HG02852 (cell line): Measurements from ENCODE around the gene COLQ.
"Not testable (repeated sequence)": the region's sequence is repeated elsewhere in the genome, so short reads cannot be mapped to it uniquely, and the experiment has no call there.

ENCODE experiments used
- ATAC-seq: cut with Tn5 transposase; IDR thresholded peaks from one replicate; pipeline ENCODE4 v1.9.1; 2021; ENCODE audit warnings: mild to moderate bottlenecking, moderate library complexity; ENCODE audit not compliant: unreplicated experiment

The COLQ gene

DNA sequence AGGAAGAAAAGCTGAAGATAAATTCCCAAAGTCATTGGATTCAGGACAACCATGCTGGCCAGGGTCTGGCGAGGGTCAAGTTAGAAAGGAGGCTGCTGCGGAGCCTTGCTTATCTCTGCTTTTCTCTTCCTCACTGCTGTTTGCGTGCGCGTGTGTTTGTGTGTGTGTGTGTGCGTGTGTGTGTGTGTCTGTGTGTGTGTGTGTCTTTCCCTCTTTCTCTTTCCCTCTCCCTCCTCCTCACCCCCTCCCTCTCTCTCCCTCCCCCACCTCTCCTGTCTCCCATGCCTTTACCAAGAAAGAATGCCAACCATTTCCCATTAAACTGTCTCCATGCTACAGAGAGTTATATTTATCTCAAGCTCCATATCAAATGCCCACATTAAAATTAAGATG, at the start of gene COLQ:
Gene COLQ (minus strand): TSS at position 134 of the 393 bp plus-strand sequence. CDS start 81 bp downstream, at position 53.
- ATAC-seq: no peak

GRCh38 chr3:15563190-15563589, 41.7 kb upstream of the COLQ start:
- no peak for ATAC-seq

DNA sequence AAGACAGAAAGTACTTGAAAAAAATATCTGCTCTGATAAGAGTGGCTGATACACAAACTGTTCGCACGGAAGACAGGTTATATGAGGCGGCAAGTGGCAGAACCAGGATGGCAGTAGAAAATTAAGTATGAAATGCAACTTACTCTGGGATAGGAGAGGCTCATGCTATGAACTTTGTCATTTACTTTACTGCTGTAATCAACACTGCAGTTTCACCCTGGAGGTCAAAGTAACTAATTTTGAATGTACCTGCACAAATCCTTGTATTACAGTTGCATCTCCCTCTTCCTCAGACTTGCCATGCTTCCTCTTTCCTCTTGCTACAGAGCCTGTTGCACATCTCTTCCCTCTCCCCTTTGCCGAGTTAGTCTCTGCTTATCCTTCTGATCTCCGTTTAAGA, 41.1 kb upstream of the COLQ start:
- no peak for ATAC-seq

DNA sequence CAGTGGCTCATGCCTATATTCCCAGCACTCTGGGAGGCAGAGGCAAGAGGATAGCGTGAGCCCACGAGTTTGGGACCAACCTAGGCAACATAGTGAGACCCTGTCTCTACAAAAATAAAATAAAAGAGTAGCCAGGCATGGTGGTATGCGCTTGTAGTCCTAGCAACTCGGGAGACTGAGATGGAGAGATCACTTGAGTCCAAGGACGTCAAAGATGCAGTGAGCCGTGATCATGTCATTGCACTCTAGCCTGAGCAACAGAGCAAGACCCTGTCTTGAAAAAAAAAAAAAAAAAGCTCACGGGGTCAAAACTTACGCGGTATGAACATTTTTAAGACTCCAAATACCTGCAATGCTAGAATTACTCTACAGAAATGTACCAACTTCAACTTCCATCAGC, 37.1 kb upstream of the COLQ start:
- no peak for ATAC-seq

GRCh38 chr3:15557511-15557946, 36.0 kb upstream of the COLQ start:
- peak; percentile 42 for ATAC-seq

DNA sequence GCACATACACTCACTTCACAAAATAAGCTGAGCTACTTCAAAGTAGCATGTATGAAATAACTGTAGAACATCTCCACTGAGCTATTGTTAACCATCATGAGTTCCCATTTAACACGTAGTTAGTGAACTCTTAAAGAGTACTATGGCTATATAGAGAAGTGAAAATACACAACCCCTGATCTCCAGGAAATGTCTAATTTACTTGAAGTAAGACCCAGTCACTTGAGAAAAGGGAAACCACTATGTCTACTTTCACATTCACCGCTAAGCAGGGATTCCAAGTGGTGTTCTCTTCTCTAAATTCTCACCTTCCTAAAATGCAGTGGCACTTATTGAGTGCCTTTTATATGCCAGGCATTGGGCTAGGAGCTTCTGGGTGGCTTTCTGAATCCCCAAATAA, 35.0 kb upstream of the COLQ start:
- ATAC-seq: peak; percentile 95

DNA sequence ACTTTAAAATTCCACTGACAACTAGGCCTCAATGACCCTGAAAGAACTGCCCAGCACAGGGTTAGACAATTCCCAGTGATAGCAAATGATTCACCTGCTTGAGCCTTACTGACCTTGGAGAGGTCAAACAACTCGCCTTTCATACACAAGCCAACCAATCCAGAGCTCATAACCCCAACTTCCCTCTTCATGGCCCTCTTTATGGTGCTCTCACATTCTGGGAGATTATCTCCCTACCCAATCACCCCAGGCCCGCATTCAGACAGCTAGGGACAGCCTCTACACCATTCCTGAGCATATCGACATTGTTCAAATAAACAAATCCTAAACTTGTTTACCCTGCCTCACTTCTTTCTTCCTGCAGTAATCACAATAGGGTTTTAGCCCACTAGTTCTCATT, 32.2 kb upstream of the COLQ start:
- ATAC-seq: no peak

DNA sequence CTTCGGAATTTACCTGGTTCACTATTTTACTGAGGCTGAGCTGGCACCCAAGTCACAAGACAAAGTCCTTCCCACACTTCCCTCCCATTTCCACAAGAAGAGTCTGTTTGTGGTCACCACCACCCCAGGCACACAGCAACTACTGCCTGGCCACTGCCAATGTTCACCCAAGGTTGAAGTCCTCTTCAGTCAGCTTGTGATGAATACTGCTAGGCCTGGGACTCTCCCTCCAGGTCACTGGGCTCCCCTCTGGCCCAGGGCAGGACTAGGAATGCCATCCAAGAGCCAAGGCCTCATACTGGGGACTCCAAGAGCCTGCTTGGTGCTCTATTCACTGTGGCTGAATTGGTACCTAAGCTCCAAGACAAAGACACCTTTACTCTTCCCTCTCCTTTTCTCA, 30.4 kb upstream of the COLQ start:
- no peak for ATAC-seq

GRCh38 chr3:15549846-15550245, 28.3 kb upstream of the COLQ start:
- no peak for ATAC-seq

GRCh38 chr3:15542614-15543013, 21.1 kb upstream of the COLQ start:
- no peak for ATAC-seq

DNA sequence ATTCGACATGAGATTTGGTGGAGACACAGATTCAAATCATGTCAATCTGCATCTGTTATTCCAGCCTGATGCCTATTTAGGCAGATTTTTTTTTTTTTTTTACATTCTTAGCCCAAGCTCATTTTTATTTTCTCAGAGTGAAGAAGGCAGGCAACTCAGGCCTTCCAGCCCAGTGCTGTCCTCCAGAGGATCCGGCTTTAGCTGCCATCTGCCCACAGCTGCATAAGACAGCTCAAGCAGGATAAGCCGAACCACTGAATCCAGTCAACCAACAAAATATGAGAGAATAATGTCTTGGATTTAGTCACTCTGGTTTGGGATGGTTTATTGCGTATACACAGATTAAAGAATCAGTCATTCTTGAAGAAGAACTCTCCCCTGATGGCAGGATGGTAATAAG, 19.9 kb upstream of the COLQ start:
- ATAC-seq: no peak

- ATAC-seq: no peak
Observed at GRCh38 chr3:15539066-15539465, 17.6 kb upstream of the COLQ start.

- no peak for ATAC-seq
Observed at GRCh38 chr3:15538345-15538744, 16.8 kb upstream of the COLQ start.

DNA sequence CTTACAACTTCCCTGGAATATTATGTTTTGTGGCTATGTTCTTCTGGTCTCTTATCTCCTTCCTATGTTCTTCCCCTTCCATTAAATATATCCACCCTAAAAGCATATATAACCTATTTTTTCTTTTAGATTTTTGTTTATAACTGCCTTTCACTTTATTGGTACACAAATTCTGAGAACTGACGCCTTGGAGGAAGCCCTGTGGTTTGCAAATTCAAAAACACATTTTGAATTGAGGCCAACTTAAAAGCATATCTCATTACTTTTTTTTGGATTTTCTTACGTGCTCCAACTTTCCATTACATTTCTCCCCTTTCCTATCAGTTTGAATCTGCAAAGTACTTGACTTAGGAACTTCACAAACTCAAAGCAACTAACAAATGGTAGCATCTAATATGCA, 15.3 kb upstream of the COLQ start:
- ATAC-seq: no peak

- ATAC-seq: peak; percentile 75
Observed at GRCh38 chr3:15535732-15536131, 14.2 kb upstream of the COLQ start.

- not testable (repeated sequence) for ATAC-seq
Observed at GRCh38 chr3:15532614-15533013, 11.1 kb upstream of the COLQ start.

DNA sequence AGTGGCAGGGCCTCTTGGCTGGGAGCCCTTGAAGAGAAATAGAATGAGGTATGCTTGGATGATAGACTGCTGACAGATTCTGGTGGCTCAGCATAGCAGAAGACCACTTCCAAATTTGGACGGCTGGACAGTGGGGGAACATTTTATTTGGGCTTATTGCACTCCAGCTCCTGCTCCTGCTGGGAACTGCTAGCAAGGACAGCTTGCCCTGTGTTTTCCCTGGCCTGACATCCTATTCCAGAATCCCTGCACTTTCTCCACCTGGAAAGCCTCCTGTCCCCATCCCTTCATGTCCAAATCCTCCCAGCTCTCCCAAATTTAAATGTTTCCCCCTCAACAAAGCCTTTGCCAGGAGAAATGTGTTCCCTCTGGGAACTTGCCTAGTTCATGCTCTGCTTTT, 9.8 kb upstream of the COLQ start:
- ATAC-seq: no peak

DNA sequence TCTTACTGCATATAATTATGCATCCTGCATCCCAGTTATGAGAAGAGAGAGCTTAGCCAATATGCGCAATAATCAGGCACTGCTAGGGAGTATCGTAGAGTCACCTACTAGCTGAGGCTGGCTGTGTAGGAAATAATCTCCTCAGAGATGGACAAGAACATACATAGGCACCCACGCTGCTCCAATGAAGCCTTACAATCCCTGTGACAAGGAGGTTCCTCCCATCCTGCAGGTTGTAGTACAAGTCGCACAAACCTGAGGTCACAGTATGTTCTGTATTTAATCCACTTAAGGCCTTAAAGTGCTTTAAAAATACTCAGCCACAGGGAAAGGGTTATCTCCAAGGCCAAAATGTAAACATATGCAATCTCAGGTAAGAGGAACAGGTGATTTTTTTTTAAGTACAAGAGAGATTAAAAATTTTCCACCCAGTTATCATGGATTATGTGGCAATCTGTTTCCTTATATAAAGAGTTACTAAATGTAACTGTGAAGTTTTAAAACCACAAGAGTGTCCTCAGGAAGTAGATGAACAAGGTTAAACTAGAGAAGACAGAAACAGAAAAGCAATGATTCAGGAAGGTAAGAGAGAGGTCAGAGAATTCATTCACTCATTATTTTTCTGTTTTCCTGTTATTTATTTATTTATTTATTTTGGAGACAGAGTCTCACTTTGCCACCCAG, 7.5 kb upstream of the COLQ start:
- no peak for ATAC-seq

DNA sequence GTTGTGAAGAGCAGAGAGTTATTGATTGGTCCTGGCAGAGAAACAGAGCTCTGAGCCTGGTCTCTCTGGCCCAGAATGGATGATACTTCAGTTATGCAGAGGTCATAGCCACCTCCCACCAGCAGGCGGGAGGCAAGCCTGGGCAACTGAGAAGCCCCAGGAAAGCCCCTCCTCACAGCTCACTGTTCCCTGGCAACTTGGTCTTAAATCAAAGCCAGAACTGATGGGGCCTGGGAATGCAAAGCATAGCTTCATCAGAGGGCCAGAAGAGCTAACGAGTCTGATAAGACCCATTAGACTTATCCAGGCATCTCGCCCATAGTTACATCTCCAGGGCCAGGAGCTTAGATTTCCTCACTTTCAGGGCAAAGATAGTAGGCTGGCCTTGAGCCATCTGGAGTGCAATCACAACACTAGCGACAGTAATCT, 5.5 kb upstream of the COLQ start:
- ATAC-seq: no peak

GRCh38 chr3:15525790-15526189, 4.3 kb upstream of the COLQ start:
- no peak for ATAC-seq

DNA sequence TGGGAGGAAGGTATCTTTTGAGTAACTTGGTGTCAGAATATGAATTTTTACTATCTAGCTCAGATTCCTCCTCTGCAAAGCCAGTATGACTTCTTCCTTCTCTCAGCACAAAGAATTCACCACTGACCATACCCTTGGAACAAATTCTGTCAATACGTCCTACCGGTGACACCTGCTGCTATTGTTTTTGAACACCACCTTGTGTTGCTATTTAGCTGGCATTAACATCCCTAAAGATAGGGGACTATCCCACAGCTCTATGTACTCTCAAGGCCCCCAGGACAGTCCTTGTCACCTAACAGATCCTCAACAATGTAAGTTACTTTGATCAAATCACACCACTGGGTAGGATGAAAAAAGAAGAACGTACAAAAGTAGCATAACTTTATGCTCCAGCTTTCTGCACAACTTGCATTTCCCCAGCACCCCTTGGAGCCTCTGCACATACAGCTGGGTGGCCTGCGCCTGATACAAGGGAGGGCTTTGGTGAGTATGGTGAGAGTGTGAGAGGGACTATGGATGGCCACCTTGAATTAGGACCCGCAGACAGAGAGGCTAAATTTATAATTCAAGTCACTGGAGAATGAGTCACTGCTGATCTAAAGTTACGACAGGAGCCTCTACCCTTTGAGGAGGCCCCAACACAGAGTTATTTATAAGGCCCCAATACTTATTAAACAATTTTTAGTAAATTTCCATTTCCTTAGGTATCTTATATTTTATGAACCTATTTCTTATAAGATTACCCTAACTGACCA, 2.3 kb upstream of the COLQ start:
- ATAC-seq: no peak

DNA sequence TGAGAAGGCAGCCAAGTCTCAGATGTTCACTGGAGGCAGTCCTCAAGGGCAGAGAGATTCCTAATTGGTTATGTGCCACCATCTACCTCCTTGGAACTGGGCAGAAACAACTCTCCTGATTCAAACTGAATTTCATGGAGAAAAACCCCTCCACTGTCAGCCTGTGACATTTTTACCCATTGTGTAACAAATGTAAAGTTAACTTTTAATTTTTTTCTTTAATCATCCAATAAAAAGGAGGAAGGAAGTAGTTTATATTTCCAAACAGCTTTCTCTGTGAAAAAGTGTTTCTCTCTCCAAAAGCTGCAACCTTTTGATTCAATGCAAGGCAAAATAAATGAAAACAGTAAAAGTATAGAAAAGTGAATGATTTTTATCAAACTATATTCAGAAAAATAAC, 510 bp upstream of the COLQ start:
- ATAC-seq: no peak
